Neuronal stem cell (in vitro differentiated cells): ENCODE results near the gene CWC15.

Experiments
- DNase-seq: peaks from one replicate; pipeline ENCODE4 v3.0.0-alpha.2; 2013; ENCODE audit warnings: low spot score
- H2AFZ ChIP-seq: one replicate; pipeline ENCODE4 v1.6.1; 2013; ENCODE audit warnings: mild to moderate bottlenecking, low read length, inconsistent platforms
- H2AK5ac ChIP-seq: 2 replicates; pipeline ENCODE4 v1.6.1; 2013; ENCODE audit warnings: low read depth, mild to moderate bottlenecking, inconsistent platforms, low read length, moderate library complexity, mixed read lengths
- H2BK120ac ChIP-seq: 2 replicates; pipeline ENCODE4 v1.6.1; 2013; ENCODE audit warnings: low read depth, mild to moderate bottlenecking, inconsistent platforms, low read length, moderate library complexity, mixed read lengths
- H2BK12ac ChIP-seq: one replicate; pipeline ENCODE4 v1.6.1; 2013; ENCODE audit warnings: low read length, inconsistent platforms
- H2BK15ac ChIP-seq: 2 replicates; pipeline ENCODE4 v1.6.1; 2013; ENCODE audit warnings: mild to moderate bottlenecking, low read length, inconsistent platforms, mixed read lengths
- H2BK5ac ChIP-seq: one replicate; pipeline ENCODE4 v1.6.1; 2013; ENCODE audit warnings: inconsistent platforms, mild to moderate bottlenecking, low read length, moderate library complexity
- H3K14ac ChIP-seq: one replicate; pipeline ENCODE4 v1.6.1; 2013; ENCODE audit warnings: low read length, inconsistent platforms
- H3K18ac ChIP-seq: 2 replicates; pipeline ENCODE4 v1.6.1; 2013; ENCODE audit warnings: low read length, inconsistent platforms
- H3K23ac ChIP-seq: 2 replicates; pipeline ENCODE4 v1.6.1; 2013; ENCODE audit warnings: low read depth, mild to moderate bottlenecking, mixed read lengths, low read length, inconsistent platforms; ENCODE audit not compliant: poor library complexity
- H3K27ac ChIP-seq: replicated peaks from 3 replicates; pipeline ENCODE4 v1.5.1; 2013; ENCODE audit warnings: low read length, inconsistent platforms
- H3K27me3 ChIP-seq, 3 experiments: 2 replicates each; pipeline ENCODE4 v1.6.1; 2013; ENCODE audit warnings: low read length in 3 of 3, mild to moderate bottlenecking in 2 of 3, inconsistent platforms in 1 of 3, low read depth in 1 of 3, mixed read lengths in 1 of 3, moderate library complexity in 1 of 3; ENCODE audit not compliant: control insufficient read depth in 3 of 3, insufficient read depth in 3 of 3
- H3K36me3 ChIP-seq, 2 donors: replicated peaks in 1 of 2; 2 replicates each; pipeline ENCODE4 v1.6.1; 2013; ENCODE audit warnings: low read length in 2 of 2; ENCODE audit not compliant: control insufficient read depth in 2 of 2, insufficient read depth in 2 of 2
- H3K4ac ChIP-seq: 2 replicates; pipeline ENCODE4 v1.6.1; 2013; ENCODE audit warnings: inconsistent platforms, mild to moderate bottlenecking, low read length, moderate library complexity
- H3K4me1 ChIP-seq, 2 donors: 1 replicate in 1 of 2; 2 replicates in 1 of 2; pipeline ENCODE4 v1.6.1; 2013; ENCODE audit warnings: low read length in 2 of 2, low read depth in 1 of 2; ENCODE audit not compliant: control insufficient read depth in 2 of 2, insufficient read depth in 1 of 2
- H3K4me2 ChIP-seq: one replicate; pipeline ENCODE4 v1.6.1; 2013; ENCODE audit warnings: mild to moderate bottlenecking, low read length, inconsistent platforms; ENCODE audit not compliant: insufficient read depth, poor library complexity, severe bottlenecking
- H3K4me3 ChIP-seq, 2 donors: 2 replicates each; pipeline ENCODE4 v1.5.1; 2013; ENCODE audit warnings: low read length in 2 of 2, mild to moderate bottlenecking in 2 of 2, inconsistent platforms in 1 of 2, moderate library complexity in 1 of 2
- H3K79me1 ChIP-seq: one replicate; pipeline ENCODE4 v1.6.1; 2013; ENCODE audit warnings: low read depth, mild to moderate bottlenecking, inconsistent platforms, low read length, moderate library complexity
- H3K9ac ChIP-seq: one replicate; pipeline ENCODE4 v1.6.1; 2013; ENCODE audit warnings: mild to moderate bottlenecking, low read depth, low read length, inconsistent platforms; ENCODE audit not compliant: poor library complexity
- H3K9me3 ChIP-seq, 2 donors: replicated peaks in 1 of 2; 2 replicates each; pipeline versions ENCODE3 to v1.6.1; 2013; ENCODE audit warnings: low read length in 2 of 2, mild to moderate bottlenecking in 2 of 2, inconsistent platforms in 1 of 2, low read depth in 1 of 2, mixed read lengths in 1 of 2, moderate library complexity in 1 of 2; ENCODE audit not compliant: control insufficient read depth in 2 of 2, insufficient read depth in 1 of 2
- H4K8ac ChIP-seq: one replicate; pipeline ENCODE4 v1.6.1; 2013; ENCODE audit warnings: low read depth, mild to moderate bottlenecking, inconsistent platforms, low read length, moderate library complexity
- H4K91ac ChIP-seq: one replicate; pipeline ENCODE4 v1.6.1; 2013; ENCODE audit warnings: low read length, low read depth, mild to moderate bottlenecking, inconsistent platforms; ENCODE audit not compliant: poor library complexity
- WGBS, 2 donors: extraction: QIAGEN DNeasy Blood & Tissue Kit; methylation state at CpG; one replicate each; pipeline ENCODE4 v1.1.7; 2013; ENCODE audit warnings: missing lambda C conversion rate in 2 of 2, mixed read lengths in 1 of 2; ENCODE audit not compliant: insufficient read length in 2 of 2, insufficient replicate concordance in 1 of 2; ENCODE audit errors: extremely low coverage in 2 of 2; 5-methylcytosine and 5-hydroxymethylcytosine counted together

Gene CWC15

DNA sequence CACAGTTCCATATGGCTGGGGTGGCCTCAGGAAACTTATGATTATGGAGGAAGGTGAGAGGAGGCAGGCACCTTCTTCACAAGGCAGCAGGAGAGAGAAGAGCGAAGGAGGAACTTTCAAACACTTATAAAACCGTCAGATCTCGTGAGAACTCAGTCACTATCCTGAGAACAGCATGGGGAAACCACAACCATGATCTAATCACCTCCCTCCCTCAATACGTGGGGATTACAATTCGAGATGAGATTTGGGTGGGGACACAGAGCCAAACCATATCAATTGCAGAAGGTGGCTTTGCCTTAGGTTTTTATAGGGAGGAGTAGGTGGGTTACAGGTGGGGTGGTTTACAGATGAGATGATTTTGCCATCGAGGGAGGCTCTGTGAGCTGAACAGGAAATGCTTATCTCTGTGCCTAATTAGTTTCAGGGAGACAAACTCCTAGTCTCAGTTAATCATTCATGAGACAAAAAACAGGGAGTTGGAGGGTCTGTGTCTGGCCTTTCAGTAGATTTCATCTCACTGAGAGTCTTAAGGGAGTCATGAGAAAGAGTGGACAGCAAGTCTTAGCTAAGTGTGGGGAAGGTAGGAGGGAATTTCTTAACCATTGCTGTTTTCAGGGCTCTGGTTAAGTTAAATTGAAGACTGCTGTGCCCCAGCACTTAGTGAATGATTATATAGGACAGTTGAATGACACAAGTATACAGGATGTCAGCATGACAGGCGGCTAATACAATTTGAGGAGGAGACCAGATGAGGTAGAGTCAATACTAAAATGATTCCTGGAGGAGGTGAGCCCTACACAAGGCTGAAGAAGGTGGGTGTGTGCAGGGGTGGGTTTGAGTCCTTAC is 47.7 kb downstream of the CWC15 start:
- no peak overlapping the region for H3K4me3 ChIP-seq
- no peaks in the 10 kb centered on the region for H3K9me3 ChIP-seq
- DNase-seq: no peak
- no CpG with 5 or more reads among the region's 7 CpGs for WGBS, 2 donors
- H2BK120ac ChIP-seq: no peak overlapping the region
- no peak overlapping the region for H4K91ac ChIP-seq
- H3K4me2 ChIP-seq: no peak overlapping the region
- H3K27ac ChIP-seq: no peak overlapping the region
- no peak overlapping the region for H3K4ac ChIP-seq
- no peak overlapping the region for H2AFZ ChIP-seq
- no peaks in the 10 kb centered on the region for H3K27me3 ChIP-seq
- no peak overlapping the region for H2AK5ac ChIP-seq
- no peak overlapping the region for H2BK12ac ChIP-seq
- H2BK5ac ChIP-seq: no peak overlapping the region
- no peak overlapping the region for H3K14ac ChIP-seq
- H2BK15ac ChIP-seq: no peak overlapping the region
- no peak overlapping the region for H3K18ac ChIP-seq
- H3K9ac ChIP-seq: no peak overlapping the region
- H3K36me3 ChIP-seq: no peaks in the 10 kb centered on the region
- no peaks in the 10 kb centered on the region for H3K79me1 ChIP-seq
- no peak overlapping the region for H4K8ac ChIP-seq
- no peak overlapping the region for H3K23ac ChIP-seq
- peaks cover 12 to 18% of the 10 kb centered on the region in 2 donors for H3K4me1 ChIP-seq

- H3K4me3 ChIP-seq: no peak overlapping the region
- H3K36me3 ChIP-seq: no peaks in the 10 kb centered on the region
- no peak overlapping the region for H2BK12ac ChIP-seq
- H3K27me3 ChIP-seq: no peaks in the 10 kb centered on the region
- H4K8ac ChIP-seq: no peak overlapping the region
- no peak overlapping the region for H2BK5ac ChIP-seq
- H3K79me1 ChIP-seq: no peaks in the 10 kb centered on the region
- no peak overlapping the region for H3K23ac ChIP-seq
- H3K18ac ChIP-seq: no peak overlapping the region
- H3K9ac ChIP-seq: no peak overlapping the region
- no peak overlapping the region for H4K91ac ChIP-seq
- H3K4me1 ChIP-seq: peaks cover 12 to 18% of the 10 kb centered on the region in 2 donors
- no peak overlapping the region for H2BK15ac ChIP-seq
- no peak overlapping the region for H3K4ac ChIP-seq
- H2AFZ ChIP-seq: no peak overlapping the region
- H3K4me2 ChIP-seq: no peak overlapping the region
- no CpG with 5 or more reads among the region's 5 CpGs for WGBS, 2 donors
- no peak overlapping the region for H3K27ac ChIP-seq
- H2BK120ac ChIP-seq: no peak overlapping the region
- no peak for DNase-seq
- no peaks in the 10 kb centered on the region for H3K9me3 ChIP-seq
- no peak overlapping the region for H2AK5ac ChIP-seq
- H3K14ac ChIP-seq: no peak overlapping the region
These were observed 48.7 kb downstream of the CWC15 start for GRCh38 chr11:94924612-94925011.

GRCh38 chr11:94924171-94924572 is 49.2 kb downstream of the CWC15 start:
- no peak overlapping the region for H2AK5ac ChIP-seq
- no peak overlapping the region for H4K8ac ChIP-seq
- H3K79me1 ChIP-seq: no peaks in the 10 kb centered on the region
- H2BK120ac ChIP-seq: no peak overlapping the region
- no peak overlapping the region for H2BK15ac ChIP-seq
- no CpG with 5 or more reads among the region's 6 CpGs for WGBS, 2 donors
- H3K36me3 ChIP-seq: no peaks in the 10 kb centered on the region
- no peak overlapping the region for H4K91ac ChIP-seq
- H3K4me1 ChIP-seq: peaks cover 12 to 18% of the 10 kb centered on the region in 2 donors
- no peak overlapping the region for H3K23ac ChIP-seq
- no peak for DNase-seq
- no peak overlapping the region for H3K14ac ChIP-seq
- H3K18ac ChIP-seq: no peak overlapping the region
- no peaks in the 10 kb centered on the region for H3K9me3 ChIP-seq
- H3K4ac ChIP-seq: no peak overlapping the region
- no peak overlapping the region for H2BK12ac ChIP-seq
- no peak overlapping the region for H3K9ac ChIP-seq
- no peak overlapping the region for H2AFZ ChIP-seq
- H3K27me3 ChIP-seq: no peaks in the 10 kb centered on the region
- H3K4me3 ChIP-seq: no peak overlapping the region
- no peak overlapping the region for H3K4me2 ChIP-seq
- H3K27ac ChIP-seq: no peak overlapping the region
- H2BK5ac ChIP-seq: no peak overlapping the region

- Histone ChIP-seq H3K4me3 (peak overlapping the region in 1 of 2 donors; percentile 21), H2AFZ (peak overlapping the region; percentile 3), H3K9ac (no peak overlapping the region), H2BK5ac (no peak overlapping the region), H2BK15ac (no peak overlapping the region), H3K9me3 (no peaks in the 10 kb centered on the region), H2AK5ac (no peak overlapping the region), H2BK120ac (no peak overlapping the region), H2BK12ac (no peak overlapping the region), H3K14ac (no peak overlapping the region), H3K4ac (no peak overlapping the region), H3K79me1 (no peaks in the 10 kb centered on the region), H3K36me3 (no peaks in the 10 kb centered on the region), H3K23ac (no peak overlapping the region), H3K4me2 (no peak overlapping the region), H3K27ac (no peak overlapping the region), H4K8ac (no peak overlapping the region), H3K18ac (no peak overlapping the region), H4K91ac (no peak overlapping the region), H3K4me1 (peaks cover 10 to 18% of the 10 kb centered on the region in 2 donors), H3K27me3 (no peaks in the 10 kb centered on the region)
- WGBS, 2 donors: no CpG with 5 or more reads among the region's 2 CpGs
- DNase-seq: no peak
These were observed 50.4 kb downstream of the CWC15 start for GRCh38 chr11:94923004-94923334.
